ENCODE results near the gene PAQR5.

Gene PAQR5

GRCh38 chr15:69360642-69361041 is 61.9 kb downstream of the PAQR5 start:
- no peak overlapping the region for H3K4me3 ChIP-seq (ENCODE audit: low read length)
- DNase-seq (ENCODE audit: low read depth), result no peak
- no peak for TF ChIP-seq CTCF (IDR thresholded peaks at IDR 0.05; ENCODE audit: insufficient read depth, low read depth, low read length, missing control alignments)

- no peak overlapping the region for H3K4me3 ChIP-seq (ENCODE audit: low read length)
- no peak for TF ChIP-seq CTCF (IDR thresholded peaks at IDR 0.05; ENCODE audit: insufficient read depth, low read depth, low read length, missing control alignments)
- DNase-seq (ENCODE audit: low read depth), result no peak
These were observed 68.5 kb downstream of the PAQR5 start for GRCh38 chr15:69367236-69367635.

GRCh38 chr15:69369631-69370030 is 70.9 kb downstream of the PAQR5 start:
- DNase-seq (ENCODE audit: low read depth), result no peak
- no peak for TF ChIP-seq CTCF (IDR thresholded peaks at IDR 0.05; ENCODE audit: insufficient read depth, low read depth, low read length, missing control alignments)
- no peak overlapping the region for H3K4me3 ChIP-seq (ENCODE audit: low read length)

- TF ChIP-seq CTCF (IDR thresholded peaks at IDR 0.05; ENCODE audit: insufficient read depth, low read depth, low read length, missing control alignments), result no peak
- H3K4me3 ChIP-seq (ENCODE audit: low read length), result no peak overlapping the region
- DNase-seq (ENCODE audit: low read depth), result no peak
These were observed 74.7 kb downstream of the PAQR5 start for GRCh38 chr15:69373406-69373805.

- DNase-seq (ENCODE audit: low read depth), result no peak
- no peak overlapping the region for H3K4me3 ChIP-seq (ENCODE audit: low read length)
- no peak for TF ChIP-seq CTCF (IDR thresholded peaks at IDR 0.05; ENCODE audit: insufficient read depth, low read depth, low read length, missing control alignments)
These were observed 76.6 kb downstream of the PAQR5 start for GRCh38 chr15:69375151-69375790.

- DNase-seq (ENCODE audit: low read depth), result no peak
- no peak overlapping the region for H3K4me3 ChIP-seq (ENCODE audit: low read length)
- TF ChIP-seq CTCF (IDR thresholded peaks at IDR 0.05; ENCODE audit: insufficient read depth, low read depth, low read length, missing control alignments), result no peak
These were observed 78.7 kb downstream of the PAQR5 start for GRCh38 chr15:69377216-69377970.

Measured in epithelial cell of esophagus (primary cell).